ENCODE results near the gene DRC7. TPM values are rescaled to one million over a fixed set of nuclear protein-coding genes. Genes with fewer than 3 reads are reported as not detected.

DRC7 gene
- total and polyA plus RNA-seq, 4 donors: 0.06 to 1.8 (median 0.08) TPM; not detected in 1

GRCh38 chr16:57692636-57693035 is 2.0 kb upstream of the DRC7 start:
- Histone ChIP-seq H3K4me1 (ENCODE audit: control insufficient read depth in 4 of 4, insufficient read depth in 4 of 4, low read length in 3 of 4) (peaks cover 2 to 41% (median 23%) of the 10 kb centered on the region in 4 donors), H3K36me3 (ENCODE audit: control insufficient read depth in 4 of 4, insufficient read depth in 3 of 4, low read depth in 1 of 4, low read length in 3 of 4) (no peaks in the 10 kb centered on the region), H3K9ac (ENCODE audit: low read depth in 1 of 2, low read length in 2 of 2) (no peak overlapping the region), H3K4me3 (ENCODE audit: low read depth in 1 of 3, low read length in 3 of 3) (no peak overlapping the region), H3K27me3 (ENCODE audit: control insufficient read depth in 4 of 4, insufficient read depth in 4 of 4, low read length in 3 of 4) (no peaks in the 10 kb centered on the region), H3K9me3 (ENCODE audit: control insufficient read depth in 4 of 4, low read length in 3 of 4) (no peaks in the 10 kb centered on the region), H3K27ac (ENCODE audit: low read depth in 1 of 2, low read length in 2 of 2) (no peak overlapping the region)
- 88% methylated on average over 2 of the region's 2 CpGs for WGBS
- no peak for TF ChIP-seq HNF4G (IDR thresholded peaks at IDR 0.05)
- TF ChIP-seq FOXA1 (IDR thresholded peaks at IDR 0.05): no peak
- TF ChIP-seq REST (IDR thresholded peaks at IDR 0.05): no peak
- no peak for TF ChIP-seq EGR1 (IDR thresholded peaks at IDR 0.05; ENCODE audit: low read depth in 2 of 2)
- no peak for TF ChIP-seq HNF4A (conservative IDR thresholded peaks at IDR 0.05)
- no peak for TF ChIP-seq TAF1 (conservative IDR thresholded peaks at IDR 0.05)
- no peak for TF ChIP-seq NR2F2 (IDR thresholded peaks at IDR 0.05)
- no peak for TF ChIP-seq ATF3 (IDR thresholded peaks at IDR 0.05)
- no peak for TF ChIP-seq FOXA2 (IDR thresholded peaks at IDR 0.05)
- TF ChIP-seq CTCF (IDR thresholded peaks at IDR 0.05; ENCODE audit: low read depth, low read length, missing input control): no peak
- DNase-seq (ENCODE audit: low spot score): no peak

- Histone ChIP-seq H3K27me3 (ENCODE audit: control insufficient read depth in 4 of 4, insufficient read depth in 4 of 4, low read length in 3 of 4) (no peaks in the 10 kb centered on the region), H3K9ac (ENCODE audit: low read depth in 1 of 2, low read length in 2 of 2) (no peak overlapping the region), H3K4me3 (ENCODE audit: low read depth in 1 of 3, low read length in 3 of 3) (no peak overlapping the region), H3K4me1 (ENCODE audit: control insufficient read depth in 4 of 4, insufficient read depth in 4 of 4, low read length in 3 of 4) (peaks cover 2 to 39% (median 23%) of the 10 kb centered on the region in 4 donors), H3K9me3 (ENCODE audit: control insufficient read depth in 4 of 4, low read length in 3 of 4) (no peaks in the 10 kb centered on the region), H3K36me3 (ENCODE audit: control insufficient read depth in 4 of 4, insufficient read depth in 3 of 4, low read depth in 1 of 4, low read length in 3 of 4) (no peaks in the 10 kb centered on the region), H3K27ac (ENCODE audit: low read depth in 1 of 2, low read length in 2 of 2) (no peak overlapping the region)
- no peak for DNase-seq (ENCODE audit: low spot score)
- 73% methylated on average over 4 of the region's 4 CpGs for WGBS
- no peak for TF ChIP-seq ATF3 (IDR thresholded peaks at IDR 0.05)
- TF ChIP-seq EGR1 (IDR thresholded peaks at IDR 0.05; ENCODE audit: low read depth in 2 of 2): no peak
- TF ChIP-seq RXRA (IDR thresholded peaks at IDR 0.05): no peak
- no peak for TF ChIP-seq REST (IDR thresholded peaks at IDR 0.05)
- TF ChIP-seq HNF4A (conservative IDR thresholded peaks at IDR 0.05): no peak
- TF ChIP-seq MAX (IDR thresholded peaks at IDR 0.05): no peak
- no peak for TF ChIP-seq GABPA (IDR thresholded peaks at IDR 0.05 in 1 of 2, conservative IDR thresholded peaks at IDR 0.05 in 1 of 2)
- no peak for TF ChIP-seq SP1 (IDR thresholded peaks at IDR 0.05)
- TF ChIP-seq JUND (IDR thresholded peaks at IDR 0.05): no peak
- no peak for TF ChIP-seq NR2F2 (IDR thresholded peaks at IDR 0.05)
- no peak for TF ChIP-seq HNF4G (IDR thresholded peaks at IDR 0.05)
- no peak for TF ChIP-seq RAD21 (IDR thresholded peaks at IDR 0.05)
- TF ChIP-seq YY1 (IDR thresholded peaks at IDR 0.05): no peak
- no peak for TF ChIP-seq ZBTB33 (IDR thresholded peaks at IDR 0.05)
- no peak for TF ChIP-seq FOXA2 (IDR thresholded peaks at IDR 0.05)
- TF ChIP-seq TAF1 (conservative IDR thresholded peaks at IDR 0.05): no peak
These were observed 1.1 kb upstream of the DRC7 start for GRCh38 chr16:57693550-57693949.
